ENCODE results near the gene SOBP.
"Not testable (repeated sequence)": the region's sequence is repeated elsewhere in the genome, so short reads cannot be mapped to it uniquely, and the experiment has no call there.

SOBP gene

GRCh38 chr6:107540465-107540857 lies 50.5 kb downstream of the SOBP start:
- H3K9me3 ChIP-seq, result no peaks in the 10 kb centered on the region
- H3K4me3 ChIP-seq, result no peak overlapping the region
- H3K27me3 ChIP-seq (ENCODE audit: low read depth), result no peaks in the 10 kb centered on the region
- peak in 1 of 2 experiments; percentile 23 for DNase-seq (ENCODE audit: low spot score in 2 of 2)
- H3K36me3 ChIP-seq (replicated peaks), result peaks cover 4% of the 10 kb centered on the region; the same call in 1 of the 2 replicates
- in situ Hi-C loops (cut with MboI; ENCODE audit: low sequenced_read_pairs), result no loop called here
- peaks cover 55% of the 10 kb centered on the region for H3K4me1 ChIP-seq

GRCh38 chr6:107542192-107542668 lies 52.3 kb downstream of the SOBP start:
- no peaks in the 10 kb centered on the region for H3K36me3 ChIP-seq (replicated peaks)

GRCh38 chr6:107543088-107543487 lies 53.2 kb downstream of the SOBP start:
- H3K4me3 ChIP-seq, result no peak overlapping the region
- no peak for DNase-seq (ENCODE audit: low spot score in 2 of 2)
- in situ Hi-C loops (cut with MboI; ENCODE audit: low sequenced_read_pairs), result no loop called here
- H3K4me1 ChIP-seq, result peaks cover 57% of the 10 kb centered on the region
- no peaks in the 10 kb centered on the region for H3K36me3 ChIP-seq (replicated peaks)
- H3K27me3 ChIP-seq (ENCODE audit: low read depth), result no peaks in the 10 kb centered on the region
- no peaks in the 10 kb centered on the region for H3K9me3 ChIP-seq

More at GRCh38 chr6:107542192-107542668, 52.3 kb downstream of the SOBP start:
- no peak overlapping the region for H3K4me3 ChIP-seq
- in situ Hi-C loops (cut with MboI; ENCODE audit: low sequenced_read_pairs), result no loop called here
- DNase-seq (ENCODE audit: low spot score in 2 of 2), result no peak
- H3K9me3 ChIP-seq, result no peaks in the 10 kb centered on the region
- peaks cover 52% of the 10 kb centered on the region for H3K4me1 ChIP-seq
- H3K27me3 ChIP-seq (ENCODE audit: low read depth), result no peaks in the 10 kb centered on the region

GRCh38 chr6:107543567-107543966 lies 53.6 kb downstream of the SOBP start:
- no peak for DNase-seq (ENCODE audit: low spot score in 2 of 2)
- in situ Hi-C loops (cut with MboI; ENCODE audit: low sequenced_read_pairs), result no loop called here
- H3K36me3 ChIP-seq (replicated peaks), result no peaks in the 10 kb centered on the region
- peaks cover 53% of the 10 kb centered on the region for H3K4me1 ChIP-seq
- H3K27me3 ChIP-seq (ENCODE audit: low read depth), result no peaks in the 10 kb centered on the region
- H3K4me3 ChIP-seq, result no peak overlapping the region
- H3K9me3 ChIP-seq, result no peaks in the 10 kb centered on the region

- H3K27me3 ChIP-seq (ENCODE audit: low read depth), result no peaks in the 10 kb centered on the region
- DNase-seq (ENCODE audit: low spot score in 2 of 2), result no peak
- no peaks in the 10 kb centered on the region for H3K9me3 ChIP-seq
- no peaks in the 10 kb centered on the region for H3K36me3 ChIP-seq (replicated peaks)
- H3K4me1 ChIP-seq, result peaks cover 31% of the 10 kb centered on the region
- in situ Hi-C loops (cut with MboI; ENCODE audit: low sequenced_read_pairs), result no loop called here
- H3K4me3 ChIP-seq, result no peak overlapping the region
These were observed 55.8 kb downstream of the SOBP start for GRCh38 chr6:107545763-107546162.

- Histone ChIP-seq H3K4me1 (peaks cover 31% of the 10 kb centered on the region), H3K27me3 (ENCODE audit: low read depth) (no peaks in the 10 kb centered on the region), H3K36me3 (replicated peaks) (no peaks in the 10 kb centered on the region), H3K9me3 (no peaks in the 10 kb centered on the region), H3K4me3 (no peak overlapping the region)
- in situ Hi-C loops (cut with MboI; ENCODE audit: low sequenced_read_pairs), result no loop called here
- DNase-seq (ENCODE audit: low spot score in 2 of 2), result peak; percentile 77 to 92
These were observed 57.0 kb downstream of the SOBP start for GRCh38 chr6:107546691-107547450.

- H3K4me1 ChIP-seq, result peaks cover 31% of the 10 kb centered on the region
- H3K36me3 ChIP-seq (replicated peaks), result no peaks in the 10 kb centered on the region
- H3K4me3 ChIP-seq, result no peak overlapping the region
- H3K9me3 ChIP-seq, result no peaks in the 10 kb centered on the region
- in situ Hi-C loops (cut with MboI; ENCODE audit: low sequenced_read_pairs), result no loop called here
- no peaks in the 10 kb centered on the region for H3K27me3 ChIP-seq (ENCODE audit: low read depth)
- DNase-seq (ENCODE audit: low spot score in 2 of 2), result peak; percentile 76 to 95
These were observed 57.5 kb downstream of the SOBP start for GRCh38 chr6:107547451-107547840.

GRCh38 chr6:107550241-107550840 lies 60.4 kb downstream of the SOBP start:
- no peaks in the 10 kb centered on the region for H3K36me3 ChIP-seq (replicated peaks)
- no peaks in the 10 kb centered on the region for H3K27me3 ChIP-seq (ENCODE audit: low read depth)
- DNase-seq (ENCODE audit: low spot score in 2 of 2), result no peak
- in situ Hi-C loops (cut with MboI; ENCODE audit: low sequenced_read_pairs), result no loop called here
- no peak overlapping the region for H3K4me3 ChIP-seq
- H3K4me1 ChIP-seq, result peaks cover 21% of the 10 kb centered on the region
- H3K9me3 ChIP-seq, result no peaks in the 10 kb centered on the region

- peaks cover 16% of the 10 kb centered on the region for H3K4me1 ChIP-seq
- H3K9me3 ChIP-seq, result no peaks in the 10 kb centered on the region
- in situ Hi-C loops (cut with MboI; ENCODE audit: low sequenced_read_pairs), result no loop called here
- H3K36me3 ChIP-seq (replicated peaks), result no peaks in the 10 kb centered on the region; the same call in 1 of the 2 replicates
- H3K4me3 ChIP-seq, result no peak overlapping the region
- no peak for DNase-seq (ENCODE audit: low spot score in 2 of 2)
- H3K27me3 ChIP-seq (ENCODE audit: low read depth), result no peaks in the 10 kb centered on the region
These were observed 61.0 kb downstream of the SOBP start for GRCh38 chr6:107550906-107551305.

GRCh38 chr6:107553121-107553520 lies 63.2 kb downstream of the SOBP start:
- H3K4me1 ChIP-seq; H3K4me3 ChIP-seq; H3K27me3 ChIP-seq (ENCODE audit: low read depth); DNase-seq (ENCODE audit: low spot score in 2 of 2); H3K36me3 ChIP-seq (replicated peaks); in situ Hi-C loops (cut with MboI; ENCODE audit: low sequenced_read_pairs); H3K9me3 ChIP-seq: not testable (repeated sequence)

- in situ Hi-C loops (cut with MboI; ENCODE audit: low sequenced_read_pairs), result no loop called here
- peaks cover 5% of the 10 kb centered on the region; the same call in 1 of the 2 replicates for H3K36me3 ChIP-seq (replicated peaks)
These were observed 64.4 kb downstream of the SOBP start for GRCh38 chr6:107554326-107554725.

GRCh38 chr6:107554918-107555317 lies 65.0 kb downstream of the SOBP start:
- no peak overlapping the region for H3K4me3 ChIP-seq
- H3K27me3 ChIP-seq (ENCODE audit: low read depth), result no peaks in the 10 kb centered on the region
- H3K9me3 ChIP-seq, result no peaks in the 10 kb centered on the region
- H3K36me3 ChIP-seq (replicated peaks), result peaks cover 5% of the 10 kb centered on the region; the same call in 1 of the 2 replicates
- no peak for DNase-seq (ENCODE audit: low spot score in 2 of 2)
- in situ Hi-C loops (cut with MboI; ENCODE audit: low sequenced_read_pairs), result no loop called here
- no peaks in the 10 kb centered on the region for H3K4me1 ChIP-seq

More at GRCh38 chr6:107554326-107554725, 64.4 kb downstream of the SOBP start:
- no peak for DNase-seq (ENCODE audit: low spot score in 2 of 2)
- Histone ChIP-seq H3K4me3 (no peak overlapping the region), H3K4me1 (no peaks in the 10 kb centered on the region), H3K27me3 (ENCODE audit: low read depth) (no peaks in the 10 kb centered on the region), H3K9me3 (no peaks in the 10 kb centered on the region)

- H3K4me3 ChIP-seq, result no peak overlapping the region
- no peak for DNase-seq (ENCODE audit: low spot score in 2 of 2)
- H3K4me1 ChIP-seq, result no peaks in the 10 kb centered on the region
- no peaks in the 10 kb centered on the region for H3K27me3 ChIP-seq (ENCODE audit: low read depth)
- peaks cover 5% of the 10 kb centered on the region; the same call in 1 of the 2 replicates for H3K36me3 ChIP-seq (replicated peaks)
- in situ Hi-C loops (cut with MboI; ENCODE audit: low sequenced_read_pairs), result no loop called here
- no peaks in the 10 kb centered on the region for H3K9me3 ChIP-seq
These were observed 65.5 kb downstream of the SOBP start for GRCh38 chr6:107555449-107555848.

GRCh38 chr6:107556082-107556481 lies 66.2 kb downstream of the SOBP start:
- in situ Hi-C loops (cut with MboI; ENCODE audit: low sequenced_read_pairs), result no loop called here
- no peak for DNase-seq (ENCODE audit: low spot score in 2 of 2)
- Histone ChIP-seq H3K9me3 (no peaks in the 10 kb centered on the region), H3K27me3 (ENCODE audit: low read depth) (no peaks in the 10 kb centered on the region), H3K36me3 (replicated peaks) (peaks cover 5% of the 10 kb centered on the region; the same call in 1 of the 2 replicates), H3K4me1 (no peaks in the 10 kb centered on the region), H3K4me3 (no peak overlapping the region)

Measured in HAP-1 (cell line).